Stimulated activated CD4-positive, alpha-beta T cell treated with anti-CD3 and anti-CD28 coated beads, Interleukin-12 subunit alpha, Interleukin-12 subunit beta, amount 100 ng/mL, for 48 hours (primary cell): ENCODE measurements around the gene GRID1.
"Not testable (repeated sequence)": the region's sequence is repeated elsewhere in the genome, so short reads cannot be mapped to it uniquely, and the experiment has no call there.

Source experiments
- DNase-seq, 3 donors: peaks; one replicate each; pipeline ENCODE4 v3.0.0-alpha.2; 2020; ENCODE audit warnings: low read depth in 2 of 3, low spot score in 1 of 3

Gene GRID1

GRCh38 chr10:86176850-86177536 is 189.6 kb downstream of the GRID1 start:
- no peak for DNase-seq

- DNase-seq = not testable (repeated sequence)
Observed at GRCh38 chr10:86175476-86175875, 191.1 kb downstream of the GRID1 start.

- no peak for DNase-seq
Observed at GRCh38 chr10:86172301-86172700, 194.3 kb downstream of the GRID1 start.

GRCh38 chr10:86170255-86171108 is 196.1 kb downstream of the GRID1 start:
- DNase-seq = no peak

GRCh38 chr10:86169506-86170254 is 196.9 kb downstream of the GRID1 start:
- DNase-seq = no peak

- no peak for DNase-seq
Observed at GRCh38 chr10:86169066-86169465, 197.5 kb downstream of the GRID1 start.

- no peak for DNase-seq
Observed at GRCh38 chr10:86168256-86168655, 198.3 kb downstream of the GRID1 start.

GRCh38 chr10:86167762-86168128 is 198.8 kb downstream of the GRID1 start:
- no peak for DNase-seq

- no peak for DNase-seq
Observed at GRCh38 chr10:86167121-86167761, 199.4 kb downstream of the GRID1 start.

GRCh38 chr10:86165666-86166065 is 200.9 kb downstream of the GRID1 start:
- DNase-seq = no peak

GRCh38 chr10:86164960-86165630 is 201.5 kb downstream of the GRID1 start:
- no peak for DNase-seq

- DNase-seq = no peak
Observed at GRCh38 chr10:86164174-86164774, 202.3 kb downstream of the GRID1 start.

- no peak for DNase-seq
Observed at GRCh38 chr10:86163522-86164173, 202.9 kb downstream of the GRID1 start.

- DNase-seq = no peak
Observed at GRCh38 chr10:86162696-86163400, 203.7 kb downstream of the GRID1 start.

- no peak for DNase-seq
Observed at GRCh38 chr10:86162036-86162435, 204.6 kb downstream of the GRID1 start.

- no peak for DNase-seq
Observed at GRCh38 chr10:86160890-86161585, 205.6 kb downstream of the GRID1 start.

- no peak for DNase-seq
Observed at GRCh38 chr10:86159797-86160196, 206.8 kb downstream of the GRID1 start.

GRCh38 chr10:86155054-86155921 is 211.3 kb downstream of the GRID1 start:
- DNase-seq = no peak
